ENCODE measurements around the gene LYPLA2. TPM values are rescaled to one million over a fixed set of nuclear protein-coding genes. Genes with fewer than 3 reads are reported as not detected.

Gene LYPLA2
- total RNA-seq, result 56.2 TPM

DNA sequence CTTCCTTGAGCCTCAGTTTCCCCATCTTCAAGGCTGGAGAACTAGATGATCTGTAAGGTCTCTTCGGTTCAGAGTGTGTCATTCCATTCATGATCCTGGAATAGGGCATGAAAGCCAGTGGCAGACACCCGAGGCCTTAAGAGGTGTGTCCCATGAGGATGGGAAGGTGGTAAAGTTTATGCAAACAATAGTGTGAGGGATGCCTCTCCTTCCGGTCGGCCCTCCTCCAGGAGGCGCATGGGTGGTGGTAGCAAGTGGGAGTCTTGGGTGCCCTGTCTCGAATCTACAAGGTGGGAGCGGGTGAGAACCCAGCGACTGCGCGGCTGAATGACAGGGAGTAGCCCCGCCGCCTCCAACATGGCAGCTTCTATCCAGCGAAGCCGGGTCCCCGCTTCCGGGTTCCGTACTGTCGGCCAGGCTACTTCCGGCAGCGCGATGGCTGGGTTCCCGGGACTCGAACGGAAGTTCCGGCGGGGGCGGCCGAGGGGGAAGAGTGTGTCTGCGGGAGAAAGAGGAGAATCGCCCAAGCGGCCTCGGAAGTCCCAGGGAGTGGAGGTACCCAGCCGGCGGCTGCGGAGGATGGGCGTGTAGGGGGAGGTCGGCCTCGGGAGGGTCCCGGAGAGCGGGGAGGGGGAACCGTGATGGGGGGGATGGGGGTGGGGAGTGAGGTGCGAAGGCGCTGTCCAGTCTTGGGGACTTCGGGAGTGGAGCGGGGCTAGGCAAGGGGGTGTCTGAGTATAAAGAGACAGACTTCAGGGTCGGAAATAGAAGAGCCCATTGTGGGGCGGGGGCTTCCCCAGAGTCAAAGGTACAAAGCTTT is at the start of gene LYPLA2:
Gene LYPLA2 (plus strand): TSS at position 450 of the 820 bp plus-strand sequence. CDS start 1,538 bp downstream, outside the sequence.
- DNase-seq (ENCODE audit: extremely low spot score in 2 of 2), result no peak
- Histone ChIP-seq H3K27ac (peak within 1 kb of the TSS; percentile 83), H3K4me1 (peaks cover 33% of the 10 kb centered on the region), H3K27me3 (no peaks in the 10 kb centered on the region), H3K4me3 (peak within 1 kb of the TSS; percentile 86 to 88), H3K36me3 (peaks cover 0 to 31% of the 10 kb centered on the region in 2 donors), H3K9me3 (no peaks in the 10 kb centered on the region)
- intact Hi-C loops (cut with DNase I), result loop anchor here (10.0 kb wide), 1 partner anchor 74 kb away; the partner anchor contains the start of gene FUCA1
- TF ChIP-seq POLR2AphosphoS5 (IDR thresholded peaks at IDR 0.05; ENCODE audit: insufficient read depth in 1 of 2, low read depth in 1 of 2), result peak; percentile 81 to 96
- peak in 1 of 2 donors; percentile 5 for TF ChIP-seq POLR2A (IDR thresholded peaks at IDR 0.05)
- TF ChIP-seq, protein P1, sequence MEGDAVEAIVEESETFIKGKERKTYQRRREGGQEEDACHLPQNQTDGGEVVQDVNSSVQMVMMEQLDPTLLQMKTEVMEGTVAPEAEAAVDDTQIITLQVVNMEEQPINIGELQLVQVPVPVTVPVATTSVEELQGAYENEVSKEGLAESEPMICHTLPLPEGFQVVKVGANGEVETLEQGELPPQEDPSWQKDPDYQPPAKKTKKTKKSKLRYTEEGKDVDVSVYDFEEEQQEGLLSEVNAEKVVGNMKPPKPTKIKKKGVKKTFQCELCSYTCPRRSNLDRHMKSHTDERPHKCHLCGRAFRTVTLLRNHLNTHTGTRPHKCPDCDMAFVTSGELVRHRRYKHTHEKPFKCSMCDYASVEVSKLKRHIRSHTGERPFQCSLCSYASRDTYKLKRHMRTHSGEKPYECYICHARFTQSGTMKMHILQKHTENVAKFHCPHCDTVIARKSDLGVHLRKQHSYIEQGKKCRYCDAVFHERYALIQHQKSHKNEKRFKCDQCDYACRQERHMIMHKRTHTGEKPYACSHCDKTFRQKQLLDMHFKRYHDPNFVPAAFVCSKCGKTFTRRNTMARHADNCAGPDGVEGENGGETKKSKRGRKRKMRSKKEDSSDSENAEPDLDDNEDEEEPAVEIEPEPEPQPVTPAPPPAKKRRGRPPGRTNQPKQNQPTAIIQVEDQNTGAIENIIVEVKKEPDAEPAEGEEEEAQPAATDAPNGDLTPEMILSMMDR (IDR thresholded peaks at IDR 0.05), result no peak

DNA sequence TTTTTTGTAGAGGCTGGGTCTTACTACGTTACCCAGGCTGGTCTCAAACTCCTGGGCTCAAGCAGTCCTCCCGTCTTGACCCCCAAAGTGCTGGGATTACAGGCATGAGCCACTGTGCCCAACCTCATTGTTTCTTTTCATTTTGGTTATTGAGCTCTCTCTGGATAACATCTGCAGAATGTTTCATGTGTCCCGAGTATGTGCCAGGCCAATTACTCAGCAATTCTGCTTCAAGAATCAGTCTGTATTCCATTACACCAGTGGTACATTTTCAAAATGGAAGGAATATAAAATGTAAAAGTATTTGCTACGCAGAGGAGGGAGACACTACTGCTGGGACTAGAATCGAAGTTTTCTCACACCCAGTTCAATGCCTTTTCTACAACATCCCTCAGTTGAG is 49.3 kb upstream of the LYPLA2 start:
- Histone ChIP-seq H3K4me3 (no peak overlapping the region), H3K36me3 (no peaks in the 10 kb centered on the region), H3K9me3 (no peaks in the 10 kb centered on the region), H3K27me3 (no peaks in the 10 kb centered on the region), H3K4me1 (peaks cover 25% of the 10 kb centered on the region), H3K27ac (no peak overlapping the region)
- no peak for DNase-seq (ENCODE audit: extremely low spot score in 2 of 2)
- intact Hi-C loops (cut with DNase I), result no loop called here
- TF ChIP-seq POLR2AphosphoS5 (IDR thresholded peaks at IDR 0.05; ENCODE audit: insufficient read depth in 1 of 2, low read depth in 1 of 2) (no peak), POLR2A (IDR thresholded peaks at IDR 0.05) (no peak)
- TF ChIP-seq, protein P1 (IDR thresholded peaks at IDR 0.05), result no peak

DNA sequence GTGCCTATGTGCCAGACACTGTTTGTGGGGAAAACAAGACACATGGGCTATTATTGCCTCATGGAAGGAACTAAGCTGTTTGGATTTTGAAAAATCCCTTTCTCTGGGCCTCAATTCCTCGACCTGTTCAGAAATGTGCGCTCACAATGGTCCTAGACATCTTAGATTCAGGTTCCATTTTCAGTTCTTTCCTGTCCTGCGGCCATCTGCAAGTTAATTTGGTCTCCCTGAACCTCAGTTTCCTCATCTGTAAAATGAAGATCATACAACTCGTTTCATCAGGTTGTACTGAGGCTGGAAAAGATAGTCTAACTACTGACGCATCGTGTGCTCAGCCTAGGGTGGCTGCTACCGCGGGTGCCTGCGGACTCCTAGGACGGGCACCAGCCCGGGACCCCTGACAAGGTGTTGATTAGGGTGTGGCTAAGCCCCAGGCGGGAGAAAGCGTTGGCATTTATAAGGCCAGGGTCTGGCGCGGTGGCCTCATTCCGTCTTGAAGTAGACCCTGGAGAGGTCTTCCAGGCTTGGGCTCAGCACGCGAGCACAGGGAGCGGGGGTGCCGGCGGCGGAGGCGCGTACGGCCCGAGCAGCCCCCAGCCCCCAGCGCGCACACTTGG is 48.2 kb upstream of the LYPLA2 start:
- no peaks in the 10 kb centered on the region for H3K27me3 ChIP-seq
- DNase-seq (ENCODE audit: extremely low spot score in 2 of 2), result no peak
- intact Hi-C loops (cut with DNase I), result no loop called here
- TF ChIP-seq, protein P1 (IDR thresholded peaks at IDR 0.05), result no peak
- TF ChIP-seq POLR2A (IDR thresholded peaks at IDR 0.05) (no peak), POLR2AphosphoS5 (IDR thresholded peaks at IDR 0.05; ENCODE audit: insufficient read depth in 1 of 2, low read depth in 1 of 2) (no peak)
- no peaks in the 10 kb centered on the region for H3K9me3 ChIP-seq
- peak overlapping the region; percentile 65 to 93 for H3K4me3 ChIP-seq
- peak overlapping the region; percentile 91 for H3K27ac ChIP-seq
- H3K4me1 ChIP-seq, result peaks cover 29% of the 10 kb centered on the region
- no peaks in the 10 kb centered on the region for H3K36me3 ChIP-seq

DNA sequence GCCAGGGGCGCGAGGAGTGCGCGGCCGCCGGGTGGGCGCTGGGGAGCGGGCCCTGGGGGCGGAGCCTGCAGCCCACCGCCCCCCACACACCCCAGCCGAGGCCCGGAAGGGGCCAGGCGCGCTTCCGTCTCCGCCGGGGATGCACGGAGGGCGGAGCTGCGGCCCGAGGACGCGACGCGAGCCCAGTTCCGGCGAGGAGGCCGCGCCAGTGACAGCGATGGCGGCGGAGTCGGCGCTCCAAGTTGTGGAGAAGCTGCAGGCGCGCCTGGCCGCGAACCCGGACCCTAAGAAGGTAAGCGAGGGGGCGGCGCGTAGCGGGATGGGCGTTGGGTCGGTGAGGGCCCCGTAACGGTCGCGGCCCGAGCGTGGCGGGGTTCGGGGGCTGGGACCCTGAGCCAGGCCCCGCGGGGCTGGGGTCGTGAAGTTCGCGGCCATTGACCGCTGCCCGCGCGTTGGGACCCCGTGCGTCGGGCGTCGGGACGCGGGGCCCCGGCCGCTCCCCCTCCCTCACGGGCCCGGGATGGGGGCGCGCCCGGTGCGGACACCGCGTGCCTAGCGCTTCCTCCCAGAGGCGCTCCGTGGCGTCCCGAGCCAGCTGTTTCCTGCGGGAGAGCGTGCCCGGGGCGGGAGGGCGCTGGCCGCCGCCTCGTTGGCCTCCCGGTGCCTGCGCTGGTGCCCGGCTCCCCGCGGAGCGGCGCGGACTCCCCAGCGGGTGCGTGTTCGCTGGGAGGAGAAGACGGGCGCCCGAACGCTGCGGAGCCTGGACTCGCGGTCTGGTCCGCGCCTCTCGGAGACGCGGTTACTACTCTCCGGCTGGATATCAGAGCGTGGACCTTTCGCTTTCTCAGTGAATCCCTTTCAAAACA is 47.4 kb upstream of the LYPLA2 start, which contains the start of gene ELOA:
Gene ELOA (plus strand): TSS at position 185 of the 866 bp plus-strand sequence. CDS start 33 bp downstream, at position 218.
- Histone ChIP-seq H3K4me1 (peaks cover 29% of the 10 kb centered on the region), H3K36me3 (no peaks in the 10 kb centered on the region), H3K27me3 (no peaks in the 10 kb centered on the region), H3K4me3 (peak within 1 kb of the TSS; percentile 65 to 93), H3K27ac (peak within 1 kb of the TSS; percentile 91), H3K9me3 (no peaks in the 10 kb centered on the region)
- intact Hi-C loops (cut with DNase I), result no loop called here
- no peak for DNase-seq (ENCODE audit: extremely low spot score in 2 of 2)
- peak in 1 of 2 donors; percentile 76 for TF ChIP-seq POLR2AphosphoS5 (IDR thresholded peaks at IDR 0.05; ENCODE audit: insufficient read depth in 1 of 2, low read depth in 1 of 2)
- TF ChIP-seq, protein P1 (IDR thresholded peaks at IDR 0.05), result no peak
- peak in 1 of 2 donors; percentile 49 for TF ChIP-seq POLR2A (IDR thresholded peaks at IDR 0.05)
